Natural killer cell (primary cell): ENCODE measurements around the gene ROBO2. TPM values are rescaled to one million over a fixed set of nuclear protein-coding genes. Genes with fewer than 3 reads are reported as not detected.

Source experiments
- ATAC-seq, 3 donors: fragments of 150-1000 bp in 2 of 3; fragments of 200-7000 bp in 1 of 3; cut with Tn5 transposase; 1 replicate in 1 of 3; 2 replicates in 2 of 3; pipeline ENCODE4 v1.10.0; 2021; ENCODE audit warnings: mild to moderate bottlenecking in 2 of 3, moderate library complexity in 2 of 3
- DNase-seq, 2 donors: peaks; one replicate each; pipeline versions ENCODE4 v3.0.0 to v3.0.0-alpha.2; 2013 to 2021; ENCODE audit warnings: mixed read lengths in 1 of 2
- H3K27ac ChIP-seq: one replicate; pipeline ENCODE4 v1.5.1; 2013; ENCODE audit warnings: mild to moderate bottlenecking, low read length
- H3K27me3 ChIP-seq: one replicate; pipeline ENCODE4 v1.6.1; 2013; ENCODE audit warnings: low read length; ENCODE audit not compliant: control insufficient read depth, insufficient read depth
- H3K36me3 ChIP-seq: one replicate; pipeline ENCODE4 v1.6.1; 2013; ENCODE audit warnings: low read length; ENCODE audit not compliant: control insufficient read depth, insufficient read depth
- H3K4me1 ChIP-seq: one replicate; pipeline ENCODE4 v1.6.1; 2013; ENCODE audit warnings: low read length; ENCODE audit not compliant: control insufficient read depth, insufficient read depth
- H3K4me3 ChIP-seq: one replicate; pipeline ENCODE4 v1.5.1; 2013; ENCODE audit warnings: low read length
- H3K9me3 ChIP-seq: one replicate; pipeline ENCODE4 v1.6.1; 2013; ENCODE audit warnings: low read length; ENCODE audit not compliant: control insufficient read depth, insufficient read depth
- H3K27ac Mint-ChIP-seq, 2 donors: one replicate each; pipeline ENCODE4 v1.8.0; 2022; ENCODE audit warnings: mild to moderate bottlenecking in 2 of 2, mixed read lengths in 2 of 2, moderate library complexity in 1 of 2
- H3K27me3 Mint-ChIP-seq, 2 donors: one replicate each; pipeline ENCODE4 v1.8.0; 2022; ENCODE audit warnings: low read depth in 2 of 2, mixed read lengths in 2 of 2
- H3K36me3 Mint-ChIP-seq: one replicate; pipeline ENCODE4 v1.8.0; 2022; ENCODE audit warnings: mixed read lengths
- H3K4me1 Mint-ChIP-seq, 2 donors: one replicate each; pipeline ENCODE4 v1.8.0; 2022; ENCODE audit warnings: mixed read lengths in 2 of 2
- H3K4me3 Mint-ChIP-seq: one replicate; pipeline ENCODE4 v1.8.0; 2022; ENCODE audit warnings: mild to moderate bottlenecking, moderate library complexity, mixed read lengths
- H3K9me3 Mint-ChIP-seq, 2 donors: one replicate each; pipeline ENCODE4 v1.8.0; 2022; ENCODE audit warnings: mixed read lengths in 2 of 2
- WGBS: methylation state at CpG from one replicate; pipeline ENCODE4 v1.1.7; 2013; ENCODE audit warnings: missing lambda C conversion rate; ENCODE audit not compliant: insufficient coverage; 5-methylcytosine and 5-hydroxymethylcytosine counted together
- intact Hi-C: fragments of 100-400 bp; cut with micrococcal nuclease; formaldehyde crosslinking; loops from one replicate; pipeline ENCODE4 v1.14.2; 2022
- total RNA-seq, 4 donors: library from RNA; stranded (reverse); fragments of 120-200 nt in 1 of 4; gene quantifications; one replicate each; pipeline versions ENCODE4 v1.2.3 to v1.2.4, GENCODE V29; 2013 to 2022
- TF ChIP-seq, protein P1 (sequence below): fragments of 200-600 bp; IDR thresholded peaks from one replicate; pipeline ENCODE4 v1.8.0; 2022; ENCODE audit warnings: antibody characterized with exemption

The ROBO2 gene
- total RNA-seq, 3 donors from 2014 or later (not counting 1 experiment from before 2014, with no cell fraction given) = not detected

GRCh38 chr3:77571971-77572715, 532.2 kb downstream of the ROBO2 start:
- 93% methylated on average over 2 of the region's 5 CpGs for WGBS
- no peak overlapping the region for H3K27ac Mint-ChIP-seq
- Histone ChIP-seq H3K9me3 (peaks cover 2% of the 10 kb centered on the region), H3K36me3 (no peaks in the 10 kb centered on the region), H3K4me3 (no peak overlapping the region), H3K4me1 (no peaks in the 10 kb centered on the region), H3K27ac (no peak overlapping the region), H3K27me3 (no peaks in the 10 kb centered on the region)
- H3K27me3 Mint-ChIP-seq = no peaks in the 10 kb centered on the region
- ATAC-seq (no peak), DNase-seq (no peak)
- TF ChIP-seq, protein P1, sequence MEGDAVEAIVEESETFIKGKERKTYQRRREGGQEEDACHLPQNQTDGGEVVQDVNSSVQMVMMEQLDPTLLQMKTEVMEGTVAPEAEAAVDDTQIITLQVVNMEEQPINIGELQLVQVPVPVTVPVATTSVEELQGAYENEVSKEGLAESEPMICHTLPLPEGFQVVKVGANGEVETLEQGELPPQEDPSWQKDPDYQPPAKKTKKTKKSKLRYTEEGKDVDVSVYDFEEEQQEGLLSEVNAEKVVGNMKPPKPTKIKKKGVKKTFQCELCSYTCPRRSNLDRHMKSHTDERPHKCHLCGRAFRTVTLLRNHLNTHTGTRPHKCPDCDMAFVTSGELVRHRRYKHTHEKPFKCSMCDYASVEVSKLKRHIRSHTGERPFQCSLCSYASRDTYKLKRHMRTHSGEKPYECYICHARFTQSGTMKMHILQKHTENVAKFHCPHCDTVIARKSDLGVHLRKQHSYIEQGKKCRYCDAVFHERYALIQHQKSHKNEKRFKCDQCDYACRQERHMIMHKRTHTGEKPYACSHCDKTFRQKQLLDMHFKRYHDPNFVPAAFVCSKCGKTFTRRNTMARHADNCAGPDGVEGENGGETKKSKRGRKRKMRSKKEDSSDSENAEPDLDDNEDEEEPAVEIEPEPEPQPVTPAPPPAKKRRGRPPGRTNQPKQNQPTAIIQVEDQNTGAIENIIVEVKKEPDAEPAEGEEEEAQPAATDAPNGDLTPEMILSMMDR = no peak
- H3K9me3 Mint-ChIP-seq = peaks cover 5 to 13% of the 10 kb centered on the region in 2 donors
- intact Hi-C loops = no loop called here
- H3K36me3 Mint-ChIP-seq = no peaks in the 10 kb centered on the region
- no peaks in the 10 kb centered on the region for H3K4me1 Mint-ChIP-seq
- H3K4me3 Mint-ChIP-seq = no peak overlapping the region

GRCh38 chr3:77577264-77577663, 537.4 kb downstream of the ROBO2 start:
- no peaks in the 10 kb centered on the region for H3K4me1 Mint-ChIP-seq
- H3K36me3 ChIP-seq = no peaks in the 10 kb centered on the region
- WGBS = 2% methylated on average over 2 of the region's 3 CpGs
- H3K9me3 Mint-ChIP-seq = peaks cover 4 to 9% of the 10 kb centered on the region in 2 donors
- H3K4me1 ChIP-seq = no peaks in the 10 kb centered on the region
- H3K4me3 Mint-ChIP-seq = no peak overlapping the region
- ATAC-seq (no peak), DNase-seq (no peak)
- H3K27ac Mint-ChIP-seq = no peak overlapping the region
- H3K36me3 Mint-ChIP-seq = no peaks in the 10 kb centered on the region
- no peak overlapping the region for H3K27ac ChIP-seq
- no peaks in the 10 kb centered on the region for H3K27me3 Mint-ChIP-seq
- intact Hi-C loops = no loop called here
- no peaks in the 10 kb centered on the region for H3K27me3 ChIP-seq
- TF ChIP-seq, protein P1 = no peak
- peaks cover 2% of the 10 kb centered on the region for H3K9me3 ChIP-seq
- no peak overlapping the region for H3K4me3 ChIP-seq

DNA sequence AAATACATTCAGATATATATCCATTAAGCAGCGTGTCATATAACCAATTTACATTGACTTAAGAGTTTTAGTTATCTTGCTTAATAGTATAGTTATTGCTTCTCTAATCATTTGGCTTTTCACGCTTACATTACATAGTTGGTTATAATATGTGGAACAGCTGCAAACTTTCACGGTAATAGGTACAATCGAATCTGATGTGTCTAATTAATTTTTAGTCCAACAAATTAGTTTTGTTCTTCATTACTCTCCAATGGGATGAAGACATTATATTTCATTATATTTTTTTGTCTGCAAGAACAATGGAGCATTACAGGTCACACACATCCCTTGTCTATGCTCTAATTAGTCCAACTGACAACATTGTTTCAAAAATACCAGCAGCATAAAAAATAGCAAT, 546.3 kb downstream of the ROBO2 start:
- no peak overlapping the region for H3K27ac ChIP-seq
- Mint-ChIP-seq H3K4me1 (no peaks in the 10 kb centered on the region), H3K27ac (no peak overlapping the region), H3K36me3 (no peaks in the 10 kb centered on the region), H3K4me3 (no peak overlapping the region), H3K27me3 (no peaks in the 10 kb centered on the region), H3K9me3 (peaks cover 10 to 24% of the 10 kb centered on the region in 2 donors)
- ATAC-seq (no peak), DNase-seq (no peak)
- WGBS = no CpG with 5 or more reads among the region's 4 CpGs
- no peaks in the 10 kb centered on the region for H3K27me3 ChIP-seq
- H3K9me3 ChIP-seq = no peaks in the 10 kb centered on the region
- no peaks in the 10 kb centered on the region for H3K36me3 ChIP-seq
- TF ChIP-seq, protein P1 = no peak
- no peak overlapping the region for H3K4me3 ChIP-seq
- intact Hi-C loops = no loop called here
- no peaks in the 10 kb centered on the region for H3K4me1 ChIP-seq

- Histone ChIP-seq H3K27me3 (no peaks in the 10 kb centered on the region), H3K4me1 (no peaks in the 10 kb centered on the region), H3K4me3 (no peak overlapping the region), H3K36me3 (no peaks in the 10 kb centered on the region), H3K27ac (no peak overlapping the region), H3K9me3 (no peaks in the 10 kb centered on the region)
- H3K4me3 Mint-ChIP-seq = no peak overlapping the region
- ATAC-seq (no peak), DNase-seq (no peak)
- intact Hi-C loops = no loop called here
- no peaks in the 10 kb centered on the region for H3K4me1 Mint-ChIP-seq
- WGBS = 77% methylated on average over 2 of the region's 3 CpGs
- TF ChIP-seq, protein P1 = no peak
- H3K9me3 Mint-ChIP-seq = peaks cover 11 to 15% of the 10 kb centered on the region in 2 donors
- H3K27me3 Mint-ChIP-seq = no peaks in the 10 kb centered on the region
- no peak overlapping the region for H3K27ac Mint-ChIP-seq
- no peaks in the 10 kb centered on the region for H3K36me3 Mint-ChIP-seq
These were observed 549.0 kb downstream of the ROBO2 start for GRCh38 chr3:77588863-77589262.
